ENCODE data around the gene EIF1AY.

DNA sequence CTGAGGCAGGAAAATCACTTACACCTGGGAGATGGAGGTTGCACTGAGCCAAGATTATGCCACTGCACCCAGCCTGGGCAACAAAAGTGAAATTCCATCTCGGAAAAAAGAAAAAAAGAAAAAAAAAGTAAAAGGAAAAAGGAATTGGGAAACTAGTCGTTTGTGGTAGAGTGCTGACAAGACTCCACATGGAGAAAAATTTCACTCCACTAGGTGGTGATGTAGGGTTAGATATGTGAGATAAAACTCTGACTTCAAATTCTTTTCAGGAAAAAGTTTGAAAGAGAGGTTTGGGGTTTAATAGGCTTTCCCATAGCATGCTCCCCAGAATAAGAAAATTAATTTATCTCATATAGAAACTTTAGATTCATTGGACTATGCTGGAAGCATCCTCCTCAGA is 16.9 kb upstream of the EIF1AY start:
- no peak for TF ChIP-seq POLR2A (IDR thresholded peaks at IDR 0.05; ENCODE audit: low read depth, low read length)
- no peak for TF ChIP-seq POLR2AphosphoS5 (IDR thresholded peaks at IDR 0.05; ENCODE audit: low read depth, low read length)
- TF ChIP-seq TAF1 (IDR thresholded peaks at IDR 0.05; ENCODE audit: low read depth, low read length) = no peak
- TF ChIP-seq PAX5 (IDR thresholded peaks at IDR 0.05; ENCODE audit: insufficient read depth, low read length, severe bottlenecking) = no peak
- TF ChIP-seq SPI1 (IDR thresholded peaks at IDR 0.05; ENCODE audit: low read depth, low read length) = no peak
